Sigmoid colon (tissue), 7 donors: ENCODE results near the gene CAPN1. TPM values are rescaled to one million over a fixed set of nuclear protein-coding genes. Genes with fewer than 3 reads are reported as not detected.
A peak's percentile ranks its signal among the peaks of the same experiment; 100 is the strongest.

ENCODE experiments used
- DNase-seq: peaks from one replicate; pipeline ENCODE4 v3.0.0-alpha.2; 2019
- H3K27ac ChIP-seq, 4 donors: fragments of 200-600 bp; sonication (generic); one replicate each; pipeline ENCODE4 v1.5.1; 2016 to 2019; ENCODE audit warnings: mild to moderate bottlenecking in 1 of 4
- H3K27me3 ChIP-seq, 3 donors: fragments of 200-600 bp; sonication (generic); one replicate each; pipeline ENCODE4 v1.5.1; 2019; ENCODE audit warnings: mild to moderate bottlenecking in 1 of 3
- H3K36me3 ChIP-seq, 4 donors: fragments of 200-600 bp; sonication (generic); one replicate each; pipeline ENCODE4 v1.5.1; 2016 to 2019
- H3K4me1 ChIP-seq, 4 donors: fragments of 200-600 bp; sonication (generic); one replicate each; pipeline ENCODE4 v1.5.1; 2017 to 2019
- H3K4me3 ChIP-seq, 4 donors: fragments of 200-600 bp; sonication (generic); one replicate each; pipeline ENCODE4 v1.5.1; 2017 to 2019; ENCODE audit warnings: mild to moderate bottlenecking in 2 of 4, moderate library complexity in 1 of 4
- H3K9me3 ChIP-seq, 4 donors: fragments of 200-600 bp in 3 of 4; sonication (generic) in 3 of 4; one replicate each; pipeline versions ENCODE4 v1.5.1 to v1.6.1; 2013 to 2019
- CTCF ChIP-seq, 4 experiments: fragments of 450-650 bp in 3 of 4; fragments of 200-600 bp in 1 of 4; IDR thresholded peaks; one replicate each; pipeline ENCODE4 v1.5.1; 2016 to 2019; ENCODE audit warnings: antibody characterized with exemption in 4 of 4, mild to moderate bottlenecking in 3 of 4, moderate library complexity in 2 of 4
- EP300 ChIP-seq, 4 donors: sonication (generic); formaldehyde crosslinking; IDR thresholded peaks; one replicate each; pipeline ENCODE4 v1.6.1; 2017; ENCODE audit warnings: antibody characterized with exemption in 4 of 4
- POLR2A ChIP-seq, 2 donors: fragments of 450-650 bp; IDR thresholded peaks; one replicate each; pipeline ENCODE4 v1.6.1; 2016; ENCODE audit warnings: antibody characterized with exemption in 2 of 2, mild to moderate bottlenecking in 2 of 2, moderate library complexity in 2 of 2
- POLR2AphosphoS5 ChIP-seq, 4 donors: sonication (generic); formaldehyde crosslinking; IDR thresholded peaks; one replicate each; pipeline ENCODE4 v1.6.1; 2017; ENCODE audit warnings: antibody characterized with exemption in 4 of 4
- WGBS, 2 donors: extraction: QIAGEN DNeasy Blood & Tissue Kit; methylation state at CpG; one replicate each; pipeline ENCODE4 v1.1.7; 2013; 5-methylcytosine and 5-hydroxymethylcytosine counted together
- intact Hi-C: fragments of 100-400 bp; cut with DNase I; formaldehyde crosslinking; loops from one replicate; pipeline ENCODE4 v1.15.1; 2023
- polyA plus RNA-seq, 3 donors: library from polyadenylated mRNA; stranded (reverse); fragments of 200-250 nt; gene quantifications; one replicate each; pipeline ENCODE4 v1.2.3, GENCODE V29; 2013
- total RNA-seq, 4 donors: library from RNA; depleted of rRNA; stranded (reverse); fragments of >200 nt; gene quantifications; one replicate each; pipeline ENCODE4 v1.1.0, GENCODE V29; 2016
- donor health status: healthy with polysubstance abuse.
- donor health status: Bipolar disorder and iron deficiency.
- donor health status: healthy.

Gene CAPN1
- total and polyA plus RNA-seq, 7 donors, result 84.5 to 245 (median 156) TPM

DNA sequence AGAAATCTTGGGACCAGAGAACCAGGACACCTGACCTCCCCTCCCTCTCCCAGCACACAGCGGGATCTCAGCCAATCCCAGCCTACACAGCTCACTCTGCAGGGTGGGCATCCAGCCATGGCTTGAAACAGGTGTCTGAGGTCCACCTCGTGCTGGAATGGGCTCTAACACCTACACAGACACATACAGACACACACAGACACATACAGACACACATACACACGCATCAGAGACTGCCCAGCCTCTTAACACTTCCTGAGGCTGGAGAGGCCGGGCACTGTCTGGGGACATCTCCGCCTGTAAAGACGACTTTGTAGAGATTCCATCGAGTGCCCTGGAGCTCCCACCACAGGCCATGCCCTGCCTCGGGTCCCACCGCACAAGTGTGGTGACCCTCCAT lies 36.7 kb downstream of the CAPN1 start:
- H3K27me3 ChIP-seq, result no peaks in the 10 kb centered on the region
- intact Hi-C loops, result no loop called here
- H3K27ac ChIP-seq, result no peak overlapping the region
- no peaks in the 10 kb centered on the region for H3K36me3 ChIP-seq
- peak; percentile 24 for DNase-seq
- TF ChIP-seq POLR2AphosphoS5 (IDR thresholded peaks at IDR 0.05), result no peak
- TF ChIP-seq POLR2A (IDR thresholded peaks at IDR 0.05), result no peak
- TF ChIP-seq CTCF (IDR thresholded peaks at IDR 0.05), result no peak
- TF ChIP-seq EP300 (IDR thresholded peaks at IDR 0.05), result no peak
- H3K4me3 ChIP-seq, result no peak overlapping the region
- no peaks in the 10 kb centered on the region for H3K4me1 ChIP-seq
- no peaks in the 10 kb centered on the region for H3K9me3 ChIP-seq
- 91 to 93% methylated on average over 9 of the region's 9 CpGs for WGBS, 2 donors

GRCh38 chr11:65219930-65220213 lies 38.1 kb downstream of the CAPN1 start:
- H3K27ac ChIP-seq, result no peak overlapping the region
- TF ChIP-seq EP300 (IDR thresholded peaks at IDR 0.05) (no peak), CTCF (IDR thresholded peaks at IDR 0.05) (no peak), POLR2A (IDR thresholded peaks at IDR 0.05) (no peak), POLR2AphosphoS5 (IDR thresholded peaks at IDR 0.05) (no peak)
- 76 to 77% methylated on average over 3 of the region's 3 CpGs for WGBS, 2 donors

GRCh38 chr11:65221026-65221425 lies 39.3 kb downstream of the CAPN1 start:
- H3K9me3 ChIP-seq, result no peaks in the 10 kb centered on the region
- WGBS, 2 donors, result 94% methylated on average over 10 of the region's 10 CpGs
- no peak overlapping the region for H3K27ac ChIP-seq
- no peak overlapping the region for H3K4me3 ChIP-seq
- intact Hi-C loops, result no loop called here
- TF ChIP-seq POLR2A (IDR thresholded peaks at IDR 0.05), result no peak
- no peak for TF ChIP-seq POLR2AphosphoS5 (IDR thresholded peaks at IDR 0.05)
- TF ChIP-seq EP300 (IDR thresholded peaks at IDR 0.05), result no peak
- no peak for TF ChIP-seq CTCF (IDR thresholded peaks at IDR 0.05)
- no peaks in the 10 kb centered on the region for H3K27me3 ChIP-seq
- peak; percentile 60 for DNase-seq
- peaks cover 0 to 14% (median 10%) of the 10 kb centered on the region in 4 donors for H3K4me1 ChIP-seq
- no peaks in the 10 kb centered on the region for H3K36me3 ChIP-seq

More at GRCh38 chr11:65219930-65220213, 38.1 kb downstream of the CAPN1 start:
- peaks cover 0 to 2% (median under 1%) of the 10 kb centered on the region in 4 donors for H3K4me1 ChIP-seq
- H3K9me3 ChIP-seq, result no peaks in the 10 kb centered on the region
- no peaks in the 10 kb centered on the region for H3K27me3 ChIP-seq
- DNase-seq, result no peak
- intact Hi-C loops, result no loop called here
- H3K4me3 ChIP-seq, result no peak overlapping the region
- no peaks in the 10 kb centered on the region for H3K36me3 ChIP-seq

DNA sequence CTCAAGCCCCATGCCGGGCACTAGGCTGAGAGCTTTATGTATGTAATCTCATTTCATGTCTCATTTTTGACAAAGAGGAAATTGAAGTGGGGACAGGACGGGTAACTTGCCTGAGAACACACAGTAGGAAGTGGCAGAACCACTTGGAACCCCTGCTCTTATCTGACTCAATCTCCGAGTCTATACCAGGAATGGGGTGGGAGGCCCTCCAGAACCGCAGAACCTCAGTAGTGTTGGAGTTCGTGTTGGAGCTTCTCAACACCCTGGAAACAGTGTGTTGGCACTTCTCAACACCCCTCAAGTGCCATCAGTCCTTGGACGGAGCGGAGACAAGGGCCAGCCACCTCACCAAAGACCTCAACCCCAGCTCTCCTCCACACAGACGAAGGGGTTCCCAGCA lies 41.3 kb downstream of the CAPN1 start:
- H3K9me3 ChIP-seq, result no peaks in the 10 kb centered on the region
- H3K4me1 ChIP-seq, result peaks cover 0 to 17% (median 13%) of the 10 kb centered on the region in 4 donors
- no peak overlapping the region for H3K4me3 ChIP-seq
- no peaks in the 10 kb centered on the region for H3K27me3 ChIP-seq
- 75 to 89% methylated on average over 8 of the region's 8 CpGs for WGBS, 2 donors
- DNase-seq, result no peak
- intact Hi-C loops, result no loop called here
- no peaks in the 10 kb centered on the region for H3K36me3 ChIP-seq
- no peak overlapping the region for H3K27ac ChIP-seq
- TF ChIP-seq EP300 (IDR thresholded peaks at IDR 0.05) (no peak), POLR2A (IDR thresholded peaks at IDR 0.05) (no peak)

- Histone ChIP-seq H3K36me3 (no peaks in the 10 kb centered on the region), H3K27me3 (no peaks in the 10 kb centered on the region), H3K4me3 (peak overlapping the region in 1 of 4 donors; percentile 51), H3K9me3 (no peaks in the 10 kb centered on the region), H3K4me1 (peaks cover 0 to 17% (median 13%) of the 10 kb centered on the region in 4 donors), H3K27ac (peak overlapping the region; percentile 54 to 62 (median 58))
- no peak for TF ChIP-seq CTCF (IDR thresholded peaks at IDR 0.05)
- TF ChIP-seq POLR2A (IDR thresholded peaks at IDR 0.05), result no peak
- TF ChIP-seq POLR2AphosphoS5 (IDR thresholded peaks at IDR 0.05), result no peak
- peak; percentile 84 for DNase-seq
- intact Hi-C loops, result no loop called here
- 35 to 64% methylated on average over 5 of the region's 5 CpGs for WGBS, 2 donors
Observed at GRCh38 chr11:65224930-65225278, 43.2 kb downstream of the CAPN1 start.
